Spleen (tissue), 11 donors: ENCODE measurements around the gene ALDH1A1. TPM values are rescaled to one million over a fixed set of nuclear protein-coding genes. Genes with fewer than 3 reads are reported as not detected.
"Not testable (repeated sequence)": the region's sequence is repeated elsewhere in the genome, so short reads cannot be mapped to it uniquely, and the experiment has no call there.

Experiments used
- DNase-seq: peaks from one replicate; pipeline ENCODE4 v3.0.0-alpha.2; 2020
- H3K27ac ChIP-seq, 8 donors: fragments of 200-600 bp; sonication (generic) in 7 of 8; 1 replicate in 4 of 8; 2 replicates in 4 of 8; pipeline versions ENCODE4 v1.5.0 to v1.8.0; 2016 to 2021; ENCODE audit warnings: inconsistent platforms in 4 of 8, mild to moderate bottlenecking in 4 of 8, moderate library complexity in 1 of 8
- H3K27me3 ChIP-seq, 7 donors: fragments of 200-600 bp; sonication (generic) in 6 of 7; replicated peaks in 1 of 7; 1 replicate in 4 of 7; 2 replicates in 3 of 7; pipeline versions ENCODE4 v1.5.0 to v1.8.0; 2016 to 2021; ENCODE audit warnings: inconsistent platforms in 3 of 7, mild to moderate bottlenecking in 1 of 7
- H3K36me3 ChIP-seq, 6 donors: fragments of 200-600 bp; sonication (generic) in 5 of 6; 1 replicate in 4 of 6; 2 replicates in 2 of 6; pipeline versions ENCODE4 v1.5.0 to v1.8.0; 2016 to 2021; ENCODE audit warnings: inconsistent platforms in 2 of 6
- H3K4me1 ChIP-seq, 6 donors: fragments of 200-600 bp; sonication (generic) in 5 of 6; 1 replicate in 3 of 6; 2 replicates in 3 of 6; pipeline versions ENCODE4 v1.5.0 to v1.8.0; 2016 to 2021; ENCODE audit warnings: inconsistent platforms in 3 of 6
- H3K4me3 ChIP-seq, 8 donors: fragments of 200-600 bp; sonication (generic) in 7 of 8; 1 replicate in 4 of 8; 2 replicates in 4 of 8; pipeline versions ENCODE4 v1.5.0 to v1.8.0; 2016 to 2021; ENCODE audit warnings: inconsistent platforms in 4 of 8, mild to moderate bottlenecking in 4 of 8, moderate library complexity in 2 of 8
- H3K9me3 ChIP-seq, 8 donors: fragments of 200-600 bp; sonication (generic) in 7 of 8; 1 replicate in 4 of 8; 2 replicates in 4 of 8; pipeline versions ENCODE4 v1.5.0 to v1.8.0; 2016 to 2021; ENCODE audit warnings: inconsistent platforms in 4 of 8
- POLR2A ChIP-seq, 3 donors: fragments of 450-650 bp; IDR thresholded peaks; one replicate each; pipeline ENCODE4 v1.5.1; 2017; ENCODE audit warnings: antibody characterized with exemption in 3 of 3, mild to moderate bottlenecking in 1 of 3
- POLR2AphosphoS5 ChIP-seq, 3 donors: sonication (generic); formaldehyde crosslinking; IDR thresholded peaks; one replicate each; pipeline ENCODE4 v1.5.1; 2017; ENCODE audit warnings: antibody characterized with exemption in 3 of 3
- WGBS, 5 donors: extraction: QIAGEN DNeasy Blood & Tissue Kit in 3 of 5; methylation state at CpG; one replicate each; pipeline versions ENCODE4 v1.1.5 to v1.1.7; 2013 to 2018; 5-methylcytosine and 5-hydroxymethylcytosine counted together
- intact Hi-C: fragments of 100-400 bp; cut with DNase I; formaldehyde crosslinking; loops from one replicate; pipeline ENCODE4 v1.15.0; 2023; ENCODE audit warnings: low total_unique reads
- polyA plus RNA-seq, 3 donors: library from polyadenylated mRNA; stranded (reverse); fragments of 200-250 nt; gene quantifications; one replicate each; pipeline ENCODE4 v1.2.1, GENCODE V29; 2013
- total RNA-seq, 7 donors: library from RNA; depleted of rRNA in 3 of 7; stranded (reverse); fragments of >200 nt in 3 of 7; fragmentation: NEBNext Ultra II Directional in 4 of 7; extraction: Animal tissue kit (Norgen Biotek cat#: 25700) in 4 of 7; gene quantifications; one replicate each; pipeline versions ENCODE4 v1.1.0 to v1.2.1, GENCODE V29; 2016 to 2021
- TF ChIP-seq, protein P1 (sequence below), 11 experiments: fragments of 200-600 bp in 7 of 11; fragments of 450-650 bp in 4 of 11; sonication (generic) in 4 of 11; IDR thresholded peaks in 8 of 11; conservative IDR thresholded peaks in 3 of 11; 1 replicate in 7 of 11; 2 replicates in 4 of 11; pipeline versions ENCODE4 v1.4.0 to v1.8.0; 2016 to 2021; ENCODE audit warnings: antibody characterized with exemption in 11 of 11, inconsistent platforms in 4 of 11, mild to moderate bottlenecking in 1 of 11
- donor health status: healthy with polysubstance abuse.
- donor health status: DM: no; HTN: no; CAD: no; lungs with moderate emphysema.
- donor health status: DM: no; HTN: no; CAD: no.
- donor health status: Bipolar disorder and iron deficiency.
- donor health status: healthy.
- donor health status: DM: no; HTN: no; CAD: no.
- donor health status: DM: yes; HTN: yes; CAD: no.

The ALDH1A1 gene
- total and polyA plus RNA-seq, 10 donors = 19.1 to 129 (median 64.4) TPM

DNA sequence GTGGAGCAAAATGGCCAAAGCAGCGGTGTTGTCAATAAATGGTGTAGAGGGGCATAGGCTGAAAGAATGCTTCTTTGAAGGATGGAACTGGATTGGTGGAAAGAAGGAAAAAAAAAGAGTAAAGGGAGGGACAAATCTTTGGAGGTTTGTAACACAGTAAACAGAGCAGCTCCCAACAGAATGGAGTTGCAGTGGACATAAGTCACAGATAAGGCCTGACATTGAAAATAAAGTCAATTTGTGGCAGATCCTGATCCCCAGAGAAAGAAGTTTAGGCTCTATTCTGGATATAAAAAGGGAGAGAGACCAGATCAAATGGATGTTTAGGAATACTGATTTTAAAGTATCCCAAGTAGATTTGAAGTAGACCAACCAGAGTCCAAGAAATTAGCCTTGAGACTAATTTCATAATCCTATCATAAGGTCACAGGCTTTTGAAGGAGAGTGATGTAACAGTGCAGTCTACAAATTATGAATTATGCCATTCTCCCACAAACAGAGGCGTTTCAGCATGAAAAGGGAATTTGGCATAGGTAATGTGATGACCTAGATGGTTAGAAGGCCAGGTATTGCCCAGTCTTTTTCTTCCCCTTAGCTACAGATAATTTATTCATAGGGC lies 8.9 kb downstream of the ALDH1A1 start:
- intact Hi-C loops = no loop called here
- no peak overlapping the region for H3K4me3 ChIP-seq
- TF ChIP-seq, protein P1, sequence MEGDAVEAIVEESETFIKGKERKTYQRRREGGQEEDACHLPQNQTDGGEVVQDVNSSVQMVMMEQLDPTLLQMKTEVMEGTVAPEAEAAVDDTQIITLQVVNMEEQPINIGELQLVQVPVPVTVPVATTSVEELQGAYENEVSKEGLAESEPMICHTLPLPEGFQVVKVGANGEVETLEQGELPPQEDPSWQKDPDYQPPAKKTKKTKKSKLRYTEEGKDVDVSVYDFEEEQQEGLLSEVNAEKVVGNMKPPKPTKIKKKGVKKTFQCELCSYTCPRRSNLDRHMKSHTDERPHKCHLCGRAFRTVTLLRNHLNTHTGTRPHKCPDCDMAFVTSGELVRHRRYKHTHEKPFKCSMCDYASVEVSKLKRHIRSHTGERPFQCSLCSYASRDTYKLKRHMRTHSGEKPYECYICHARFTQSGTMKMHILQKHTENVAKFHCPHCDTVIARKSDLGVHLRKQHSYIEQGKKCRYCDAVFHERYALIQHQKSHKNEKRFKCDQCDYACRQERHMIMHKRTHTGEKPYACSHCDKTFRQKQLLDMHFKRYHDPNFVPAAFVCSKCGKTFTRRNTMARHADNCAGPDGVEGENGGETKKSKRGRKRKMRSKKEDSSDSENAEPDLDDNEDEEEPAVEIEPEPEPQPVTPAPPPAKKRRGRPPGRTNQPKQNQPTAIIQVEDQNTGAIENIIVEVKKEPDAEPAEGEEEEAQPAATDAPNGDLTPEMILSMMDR (IDR thresholded peaks at IDR 0.05 in 8 of 11, conservative IDR thresholded peaks at IDR 0.05 in 3 of 11) = no peak
- TF ChIP-seq POLR2A (IDR thresholded peaks at IDR 0.05) (no peak), POLR2AphosphoS5 (IDR thresholded peaks at IDR 0.05) (no peak)
- DNase-seq = no peak
- H3K36me3 ChIP-seq = no peaks in the 10 kb centered on the region
- H3K27me3 ChIP-seq = peaks cover 0 to 5% (median 0%) of the 10 kb centered on the region in 7 donors
- H3K9me3 ChIP-seq = no peaks in the 10 kb centered on the region
- H3K27ac ChIP-seq = no peak overlapping the region
- 69 to 86% (median 73%) methylated on average over 2 of the region's 2 CpGs for WGBS, 5 donors
- peaks cover 0 to 23% (median 11%) of the 10 kb centered on the region in 6 donors for H3K4me1 ChIP-seq

DNA sequence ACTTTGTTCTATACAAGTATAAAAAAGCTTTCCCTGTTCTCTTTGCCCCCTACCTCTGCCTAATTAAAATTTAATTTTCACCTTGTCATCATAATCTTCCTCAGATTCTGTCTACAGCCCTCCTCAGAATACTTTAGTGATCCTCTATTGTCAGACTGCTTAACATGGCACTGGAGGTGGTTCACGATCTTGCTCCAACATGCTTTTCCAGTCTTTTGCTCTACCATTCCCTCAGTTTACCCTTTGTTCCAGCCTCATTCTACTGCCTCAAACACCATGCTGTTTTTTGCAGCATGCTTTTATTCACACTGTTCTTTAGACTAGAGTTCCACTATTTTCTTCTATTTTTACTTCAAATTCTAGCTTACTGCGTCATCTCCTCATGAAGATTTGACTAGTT lies 10.4 kb downstream of the ALDH1A1 start:
- intact Hi-C loops = no loop called here
- H3K36me3 ChIP-seq = no peaks in the 10 kb centered on the region
- H3K9me3 ChIP-seq = no peaks in the 10 kb centered on the region
- no peak for DNase-seq
- H3K27me3 ChIP-seq = no peaks in the 10 kb centered on the region
- TF ChIP-seq, protein P1 (IDR thresholded peaks at IDR 0.05 in 8 of 11, conservative IDR thresholded peaks at IDR 0.05 in 3 of 11) = no peak
- TF ChIP-seq POLR2AphosphoS5 (IDR thresholded peaks at IDR 0.05) = no peak
- no peak overlapping the region for H3K4me3 ChIP-seq
- H3K4me1 ChIP-seq = peaks cover 0 to 9% (median 0%) of the 10 kb centered on the region in 6 donors
- 89 to 99% (median 92%) methylated on average over 2 of the region's 2 CpGs for WGBS, 5 donors
- H3K27ac ChIP-seq = no peak overlapping the region

DNA sequence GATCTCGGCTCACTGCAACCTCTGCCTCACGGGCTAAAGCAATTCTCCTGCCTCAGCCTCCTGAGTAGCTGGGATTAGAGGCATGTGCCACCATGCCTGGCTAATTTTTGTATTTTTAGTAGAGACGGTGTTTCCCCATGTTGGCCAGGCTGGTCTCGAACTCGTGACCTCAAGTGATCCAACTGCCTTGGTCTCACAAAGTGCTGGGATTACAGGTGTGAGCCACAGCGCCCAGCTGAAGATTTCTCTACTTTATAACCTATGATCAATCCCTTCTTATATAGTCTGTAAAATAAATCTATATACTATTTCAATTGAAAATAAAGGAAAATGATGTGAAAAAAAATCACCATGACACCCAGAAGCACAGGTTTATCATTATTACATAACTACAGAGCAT lies 13.3 kb downstream of the ALDH1A1 start:
- DNase-seq, H3K4me3 ChIP-seq, H3K9me3 ChIP-seq, intact Hi-C loops, H3K4me1 ChIP-seq, H3K27ac ChIP-seq, H3K36me3 ChIP-seq, H3K27me3 ChIP-seq: not testable (repeated sequence)
- WGBS, 5 donors = 88 to 97% (median 91%) methylated on average over 6 of the region's 6 CpGs

DNA sequence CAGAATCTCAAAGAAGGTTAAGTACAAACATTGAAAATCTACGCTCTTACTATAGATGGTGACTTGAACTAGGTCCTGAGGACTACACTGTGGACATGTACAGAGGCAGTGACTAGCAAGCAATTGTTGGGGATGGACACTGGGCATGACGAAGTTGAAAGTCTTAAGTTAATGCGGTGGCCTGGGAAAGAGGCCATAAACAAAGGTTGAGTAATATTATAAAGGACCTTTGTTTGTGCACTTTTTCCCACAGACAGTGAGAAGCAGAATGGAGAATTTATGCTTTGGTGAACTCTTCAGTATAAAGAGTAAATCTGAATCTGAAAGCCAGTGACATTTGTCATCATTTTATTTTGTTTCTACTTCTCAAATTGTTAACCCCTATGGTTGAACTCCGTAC lies 15.3 kb downstream of the ALDH1A1 start:
- 76 to 93% (median 88%) methylated on average over 4 of the region's 4 CpGs for WGBS, 5 donors
- H3K4me3 ChIP-seq = no peak overlapping the region
- H3K36me3 ChIP-seq = no peaks in the 10 kb centered on the region
- H3K27ac ChIP-seq = no peak overlapping the region
- TF ChIP-seq POLR2A (IDR thresholded peaks at IDR 0.05) (no peak), POLR2AphosphoS5 (IDR thresholded peaks at IDR 0.05) (no peak)
- TF ChIP-seq, protein P1 (IDR thresholded peaks at IDR 0.05 in 8 of 11, conservative IDR thresholded peaks at IDR 0.05 in 3 of 11) = no peak
- intact Hi-C loops = no loop called here
- no peaks in the 10 kb centered on the region for H3K27me3 ChIP-seq
- no peaks in the 10 kb centered on the region for H3K4me1 ChIP-seq
- no peak for DNase-seq
- no peaks in the 10 kb centered on the region for H3K9me3 ChIP-seq

DNA sequence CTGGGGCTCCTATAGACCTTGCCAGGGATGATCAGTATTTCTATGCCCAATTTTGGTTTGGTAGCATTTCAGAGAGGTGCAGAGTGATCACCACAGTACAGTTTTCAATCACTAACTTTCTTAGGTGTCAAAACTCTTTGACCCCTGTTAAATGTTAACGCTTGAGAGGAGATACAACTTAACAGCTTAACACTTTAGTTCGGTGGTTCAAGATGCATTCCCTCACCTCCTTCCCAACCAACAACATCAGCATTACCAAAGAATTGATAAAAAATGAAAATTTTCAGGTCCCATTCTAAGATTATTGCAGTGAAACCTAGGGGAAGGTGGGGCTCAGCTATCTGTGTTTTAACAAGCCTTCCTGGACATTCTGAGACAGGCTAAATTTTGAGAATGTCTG lies 16.2 kb downstream of the ALDH1A1 start:
- no peak for DNase-seq
- no peaks in the 10 kb centered on the region for H3K4me1 ChIP-seq
- H3K36me3 ChIP-seq = no peaks in the 10 kb centered on the region
- H3K9me3 ChIP-seq = no peaks in the 10 kb centered on the region
- H3K27ac ChIP-seq = no peak overlapping the region
- H3K27me3 ChIP-seq = no peaks in the 10 kb centered on the region
- intact Hi-C loops = no loop called here
- H3K4me3 ChIP-seq = no peak overlapping the region
- TF ChIP-seq, protein P1 (IDR thresholded peaks at IDR 0.05 in 8 of 11, conservative IDR thresholded peaks at IDR 0.05 in 3 of 11) = no peak
- no peak for TF ChIP-seq POLR2AphosphoS5 (IDR thresholded peaks at IDR 0.05)
- TF ChIP-seq POLR2A (IDR thresholded peaks at IDR 0.05) = no peak
- 68 to 89% (median 85%) methylated on average over 2 of the region's 2 CpGs for WGBS, 5 donors
